ENCODE results near the gene TPST2. TPM values are rescaled to one million over a fixed set of nuclear protein-coding genes. Genes with fewer than 3 reads are reported as not detected.

The TPST2 gene
- polyA plus RNA-seq, 1 experiment = 84.9 TPM

DNA sequence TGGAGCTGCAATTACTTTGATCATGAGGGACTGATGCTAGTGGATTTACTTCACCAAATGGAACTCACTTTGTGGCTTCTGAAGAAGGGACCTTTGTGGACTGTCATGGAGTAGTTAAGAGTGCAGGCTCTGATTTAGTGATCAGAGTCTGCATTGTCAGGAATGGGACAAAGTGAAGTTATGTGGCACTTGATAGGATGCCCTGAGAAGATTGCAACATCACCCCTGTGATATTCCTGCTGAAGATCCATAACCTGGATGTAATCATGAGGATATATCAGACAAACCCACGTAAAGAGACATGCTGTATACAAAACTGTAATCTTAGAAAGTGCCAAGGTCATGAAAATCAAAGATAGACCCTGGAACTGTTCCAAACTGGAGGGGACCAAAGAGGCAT, 76.1 kb downstream of the TPST2 start:
- POLR2A ChIA-PET = no interaction called here
- TF ChIP-seq CTCF (IDR thresholded peaks at IDR 0.05; ENCODE audit: insufficient read depth, low read depth, low read length) = no peak
- CTCF ChIA-PET = interaction anchor here (1.2 to 1.6 kb wide), 2 partner anchors 11 to 19 kb away, joined by 5 to 6 read pairs; no protein-coding TSS in a partner anchor
- Histone ChIP-seq H3K27me3 (ENCODE audit: control insufficient read depth, insufficient read depth, low read length) (no peaks in the 10 kb centered on the region), H3K4me3 (ENCODE audit: low read depth, low read length) (no peak overlapping the region), H3K36me3 (ENCODE audit: control insufficient read depth, insufficient read depth, low read length) (peaks cover 6% of the 10 kb centered on the region; the same call in 1 of the 2 replicates)
- no peak for DNase-seq (ENCODE audit: low read depth)

GRCh38 chr22:26512149-26512793, 77.7 kb downstream of the TPST2 start, which contains the start of gene TFIP11:
TSS of gene TFIP11 (minus strand) at chr22:26512473. CDS start at chr22:26510272, 2,201 bp downstream.
- Histone ChIP-seq H3K4me3 (ENCODE audit: low read depth, low read length) (peak within 1 kb of the TSS; percentile 84), H3K27me3 (ENCODE audit: control insufficient read depth, insufficient read depth, low read length) (no peaks in the 10 kb centered on the region), H3K36me3 (ENCODE audit: control insufficient read depth, insufficient read depth, low read length) (peaks cover 7% of the 10 kb centered on the region; the same call in 1 of the 2 replicates)
- CTCF ChIA-PET = interaction anchor here (0.8 to 2.3 kb wide), 3 partner anchors 9 to 30 kb away, joined by 4 to 9 read pairs (median 6); no protein-coding TSS in a partner anchor
- DNase-seq (ENCODE audit: low read depth) = peak; percentile 36
- peak; percentile 15; the same call in 1 of the 2 replicates for TF ChIP-seq CTCF (IDR thresholded peaks at IDR 0.05; ENCODE audit: insufficient read depth, low read depth, low read length)
- POLR2A ChIA-PET = interaction anchor here (0.9 kb wide), 1 partner anchor 9 kb away, joined by 3 read pairs; no protein-coding TSS in a partner anchor

DNA sequence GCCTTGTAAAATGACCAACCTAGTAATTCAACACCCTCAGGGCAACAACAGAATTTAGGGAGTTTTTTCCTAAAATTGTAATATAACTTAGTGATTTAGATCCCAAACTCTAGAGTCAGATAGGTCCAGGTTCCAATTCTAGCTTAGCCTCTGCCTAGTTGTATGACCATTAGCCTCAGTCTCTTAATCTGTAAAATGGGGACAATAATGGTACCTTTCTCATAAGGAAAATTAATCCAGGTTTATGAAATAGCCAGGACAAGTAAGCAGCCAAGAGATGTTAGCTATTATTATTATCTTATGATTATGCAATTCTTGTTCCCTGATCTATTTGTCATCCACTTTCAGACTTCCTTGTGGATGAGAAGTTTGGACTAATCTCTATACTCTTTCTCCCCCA, 81.8 kb downstream of the TPST2 start:
- Histone ChIP-seq H3K27me3 (ENCODE audit: control insufficient read depth, insufficient read depth, low read length) (no peaks in the 10 kb centered on the region), H3K36me3 (ENCODE audit: control insufficient read depth, insufficient read depth, low read length) (peaks cover 13% of the 10 kb centered on the region), H3K4me3 (ENCODE audit: low read depth, low read length) (no peak overlapping the region)
- CTCF ChIA-PET = interaction anchor here (1.2 kb wide), 1 partner anchor 158 kb away, joined by 3 read pairs; no protein-coding TSS in a partner anchor
- no peak for TF ChIP-seq CTCF (IDR thresholded peaks at IDR 0.05; ENCODE audit: insufficient read depth, low read depth, low read length)
- DNase-seq (ENCODE audit: low read depth) = no peak
- POLR2A ChIA-PET = interaction anchor here (0.7 kb wide), 1 partner anchor 109 kb away, joined by 3 read pairs; no protein-coding TSS in a partner anchor

- peaks cover 21% of the 10 kb centered on the region for H3K36me3 ChIP-seq (ENCODE audit: control insufficient read depth, insufficient read depth, low read length)
- no peak for TF ChIP-seq CTCF (IDR thresholded peaks at IDR 0.05; ENCODE audit: insufficient read depth, low read depth, low read length)
- H3K4me3 ChIP-seq (ENCODE audit: low read depth, low read length) = no peak overlapping the region
- DNase-seq (ENCODE audit: low read depth) = no peak
- POLR2A ChIA-PET = interaction anchor here (0.6 to 0.8 kb wide), 2 partner anchors 8 kb away, joined by 3 read pairs; partner anchors contain the start of gene TFIP11
- CTCF ChIA-PET = interaction anchor here (0.7 to 3.6 kb wide), 13 partner anchors 8 to 164 kb away, joined by 3 to 22 read pairs (median 5); partner anchors contain the start of gene TFIP11
- H3K27me3 ChIP-seq (ENCODE audit: control insufficient read depth, insufficient read depth, low read length) = no peaks in the 10 kb centered on the region
Observed at GRCh38 chr22:26503758-26504157, 86.2 kb downstream of the TPST2 start.
